Measurements from ENCODE around the gene THSD7A. TPM values are rescaled to one million over a fixed set of nuclear protein-coding genes. Genes with fewer than 3 reads are reported as not detected.

THSD7A gene
- total RNA-seq, 4 donors from 2014 or later: 0.30 to 2.6 (median 1.4) TPM

- no peak for DNase-seq (ENCODE audit: low spot score in 2 of 2)
- no peak for TF ChIP-seq CTCF (IDR thresholded peaks at IDR 0.05)
- no peak for TF ChIP-seq POLR2A (IDR thresholded peaks at IDR 0.05)
- H3K4me3 ChIP-seq (ENCODE audit: low read depth, poor library complexity, severe bottlenecking): no peak overlapping the region
- intact Hi-C loops (cut with DNase I; ENCODE audit: low total_unique reads): no loop called here
Observed at GRCh38 chr7:11835260-11835659, 3.3 kb upstream of the THSD7A start.

- WGBS, 2 donors: 60 to 62% methylated on average over 6 of the region's 6 CpGs
- H3K4me3 ChIP-seq (ENCODE audit: low read depth, poor library complexity, severe bottlenecking): no peak overlapping the region
- no peak for TF ChIP-seq CTCF (IDR thresholded peaks at IDR 0.05)
- no peak for TF ChIP-seq POLR2A (IDR thresholded peaks at IDR 0.05)
- intact Hi-C loops (cut with DNase I; ENCODE audit: low total_unique reads): no loop called here
- DNase-seq (ENCODE audit: low spot score in 2 of 2): no peak
Observed at GRCh38 chr7:11833431-11833830, 1.4 kb upstream of the THSD7A start.

GRCh38 chr7:11831156-11831735 is 752 bp downstream of the THSD7A start:
- WGBS, 2 donors: 0 to 1% methylated on average over 8 of the region's 8 CpGs
- TF ChIP-seq CTCF (IDR thresholded peaks at IDR 0.05) (no peak), POLR2A (IDR thresholded peaks at IDR 0.05) (no peak)
- H3K4me3 ChIP-seq (ENCODE audit: low read depth, poor library complexity, severe bottlenecking): peak overlapping the region; percentile 38
- intact Hi-C loops (cut with DNase I; ENCODE audit: low total_unique reads): no loop called here
- DNase-seq (ENCODE audit: low spot score in 2 of 2): no peak

- intact Hi-C loops (cut with DNase I; ENCODE audit: low total_unique reads): no loop called here
- 2 to 3% methylated on average over 7 of the region's 7 CpGs for WGBS, 2 donors
- no peak overlapping the region for H3K4me3 ChIP-seq (ENCODE audit: low read depth, poor library complexity, severe bottlenecking)
- TF ChIP-seq CTCF (IDR thresholded peaks at IDR 0.05) (no peak), POLR2A (IDR thresholded peaks at IDR 0.05) (no peak)
- no peak for DNase-seq (ENCODE audit: low spot score in 2 of 2)
Observed at GRCh38 chr7:11830582-11831155, 1.3 kb downstream of the THSD7A start.

GRCh38 chr7:11829954-11830353 is 2.0 kb downstream of the THSD7A start:
- no peak for DNase-seq (ENCODE audit: low spot score in 2 of 2)
- TF ChIP-seq POLR2A (IDR thresholded peaks at IDR 0.05): no peak
- TF ChIP-seq CTCF (IDR thresholded peaks at IDR 0.05): no peak
- H3K4me3 ChIP-seq (ENCODE audit: low read depth, poor library complexity, severe bottlenecking): no peak overlapping the region
- intact Hi-C loops (cut with DNase I; ENCODE audit: low total_unique reads): no loop called here

- WGBS, 2 donors: 93 to 94% methylated on average over 11 of the region's 11 CpGs
- no peak overlapping the region for H3K4me3 ChIP-seq (ENCODE audit: low read depth, poor library complexity, severe bottlenecking)
- intact Hi-C loops (cut with DNase I; ENCODE audit: low total_unique reads): no loop called here
- TF ChIP-seq POLR2A (IDR thresholded peaks at IDR 0.05) (no peak), CTCF (IDR thresholded peaks at IDR 0.05) (no peak)
- DNase-seq (ENCODE audit: low spot score in 2 of 2): no peak
Observed at GRCh38 chr7:11819947-11820346, 12.1 kb downstream of the THSD7A start.

Measured in lower leg skin (tissue), 4 donors.